Progenitor cell of endocrine pancreas (in vitro differentiated cells): ENCODE measurements around the gene SLC9A3. TPM values are rescaled to one million over a fixed set of nuclear protein-coding genes. Genes with fewer than 3 reads are reported as not detected.

Experiments used
- DNase-seq: peaks from one replicate; pipeline ENCODE4 v3.0.0; 2021; ENCODE audit warnings: low spot score; ENCODE audit not compliant: unreplicated experiment
- H3K27ac Mint-ChIP-seq: 2 replicates; pipeline ENCODE4 v1.8.0; 2021; ENCODE audit warnings: mild to moderate bottlenecking, moderate library complexity, mixed read lengths
- H3K27me3 Mint-ChIP-seq: 2 replicates; pipeline ENCODE4 v1.8.0; 2021; ENCODE audit warnings: mixed read lengths
- H3K36me3 Mint-ChIP-seq: 2 replicates; pipeline ENCODE4 v1.8.0; 2022; ENCODE audit warnings: mixed read lengths; ENCODE audit not compliant: insufficient read depth
- H3K4me1 Mint-ChIP-seq: 2 replicates; pipeline ENCODE4 v1.8.0; 2021; ENCODE audit warnings: low read depth, mixed read lengths
- H3K4me3 Mint-ChIP-seq: 2 replicates; pipeline ENCODE4 v1.8.0; 2021; ENCODE audit warnings: low read depth, mild to moderate bottlenecking, moderate library complexity, mixed read lengths
- H3K9me3 Mint-ChIP-seq: 2 replicates; pipeline ENCODE4 v1.8.0; 2021; ENCODE audit warnings: low read depth, mixed read lengths
- total RNA-seq: library from RNA; stranded (reverse); gene quantifications from 2 replicates; pipeline ENCODE4 v1.2.1, GENCODE V29; 2021
- TF ChIP-seq, protein P1 (sequence below): fragments of 200-600 bp; sonication (generic); IDR thresholded peaks from one replicate; pipeline ENCODE4 v1.5.0; 2021; ENCODE audit warnings: antibody characterized with exemption, mild to moderate bottlenecking; ENCODE audit not compliant: unreplicated experiment

Gene SLC9A3
- total RNA-seq, 1 donor from 2014 or later: 1.7 TPM

GRCh38 chr5:464446-464842 lies 59.8 kb downstream of the SLC9A3 start:
- TF ChIP-seq, protein P1, sequence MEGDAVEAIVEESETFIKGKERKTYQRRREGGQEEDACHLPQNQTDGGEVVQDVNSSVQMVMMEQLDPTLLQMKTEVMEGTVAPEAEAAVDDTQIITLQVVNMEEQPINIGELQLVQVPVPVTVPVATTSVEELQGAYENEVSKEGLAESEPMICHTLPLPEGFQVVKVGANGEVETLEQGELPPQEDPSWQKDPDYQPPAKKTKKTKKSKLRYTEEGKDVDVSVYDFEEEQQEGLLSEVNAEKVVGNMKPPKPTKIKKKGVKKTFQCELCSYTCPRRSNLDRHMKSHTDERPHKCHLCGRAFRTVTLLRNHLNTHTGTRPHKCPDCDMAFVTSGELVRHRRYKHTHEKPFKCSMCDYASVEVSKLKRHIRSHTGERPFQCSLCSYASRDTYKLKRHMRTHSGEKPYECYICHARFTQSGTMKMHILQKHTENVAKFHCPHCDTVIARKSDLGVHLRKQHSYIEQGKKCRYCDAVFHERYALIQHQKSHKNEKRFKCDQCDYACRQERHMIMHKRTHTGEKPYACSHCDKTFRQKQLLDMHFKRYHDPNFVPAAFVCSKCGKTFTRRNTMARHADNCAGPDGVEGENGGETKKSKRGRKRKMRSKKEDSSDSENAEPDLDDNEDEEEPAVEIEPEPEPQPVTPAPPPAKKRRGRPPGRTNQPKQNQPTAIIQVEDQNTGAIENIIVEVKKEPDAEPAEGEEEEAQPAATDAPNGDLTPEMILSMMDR: no peak
- Mint-ChIP-seq H3K27ac (no peak overlapping the region), H3K9me3 (no peaks in the 10 kb centered on the region), H3K36me3 (peaks cover 19% of the 10 kb centered on the region), H3K4me1 (no peaks in the 10 kb centered on the region), H3K4me3 (no peak overlapping the region), H3K27me3 (no peaks in the 10 kb centered on the region)
- DNase-seq: no peak

DNA sequence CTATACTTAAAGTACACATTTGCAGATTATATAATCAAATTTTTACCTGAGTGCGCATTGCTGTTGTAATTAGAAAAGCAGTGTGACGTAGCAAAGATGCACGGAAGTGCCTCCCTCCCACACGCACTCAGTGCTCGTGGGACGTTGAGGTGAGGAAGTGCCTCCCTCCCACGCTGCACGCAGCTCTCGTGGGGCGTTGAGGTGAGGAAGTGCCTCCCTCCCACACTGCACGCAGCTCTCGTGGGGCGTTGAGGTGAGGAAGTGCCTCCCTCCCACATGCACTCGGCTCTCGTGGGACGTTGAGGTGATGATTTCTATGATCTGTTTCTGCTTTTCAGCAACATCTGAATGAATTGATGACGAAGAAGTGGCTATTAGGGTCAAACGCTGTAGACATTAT lies 60.3 kb downstream of the SLC9A3 start:
- no peak for DNase-seq
- Mint-ChIP-seq H3K27ac (no peak overlapping the region), H3K27me3 (no peaks in the 10 kb centered on the region), H3K9me3 (no peaks in the 10 kb centered on the region), H3K4me1 (no peaks in the 10 kb centered on the region), H3K4me3 (no peak overlapping the region), H3K36me3 (peaks cover 20% of the 10 kb centered on the region)
- TF ChIP-seq, protein P1: no peak

DNA sequence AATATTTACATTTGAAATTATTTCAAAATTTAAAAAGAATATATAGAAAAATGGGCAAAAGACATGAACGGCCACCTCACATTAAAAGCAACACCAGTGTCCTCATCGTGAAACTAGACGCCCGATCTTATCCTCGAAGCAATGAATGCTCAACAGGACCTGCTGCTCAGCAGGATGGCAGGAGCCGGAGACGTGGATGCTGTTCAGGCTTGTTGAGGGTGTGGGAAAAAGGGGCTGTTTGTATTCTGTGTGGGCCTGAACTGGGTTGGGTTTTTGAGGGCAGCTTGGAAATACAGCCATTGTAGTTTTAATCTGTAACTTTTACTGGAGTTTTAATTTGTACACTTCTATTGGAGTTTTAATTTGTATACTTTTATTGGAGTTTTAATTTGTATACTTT lies 60.9 kb downstream of the SLC9A3 start:
- H3K4me1 Mint-ChIP-seq: no peaks in the 10 kb centered on the region
- DNase-seq: no peak
- no peaks in the 10 kb centered on the region for H3K9me3 Mint-ChIP-seq
- no peaks in the 10 kb centered on the region for H3K27me3 Mint-ChIP-seq
- H3K4me3 Mint-ChIP-seq: no peak overlapping the region
- TF ChIP-seq, protein P1: no peak
- no peak overlapping the region for H3K27ac Mint-ChIP-seq
- peaks cover 22% of the 10 kb centered on the region for H3K36me3 Mint-ChIP-seq

GRCh38 chr5:462051-462481 lies 62.2 kb downstream of the SLC9A3 start:
- Mint-ChIP-seq H3K4me3 (no peak overlapping the region), H3K27ac (no peak overlapping the region), H3K36me3 (peaks cover 24% of the 10 kb centered on the region), H3K27me3 (no peaks in the 10 kb centered on the region), H3K4me1 (no peaks in the 10 kb centered on the region), H3K9me3 (no peaks in the 10 kb centered on the region)
- TF ChIP-seq, protein P1: no peak
- DNase-seq: no peak

GRCh38 chr5:460273-460625 lies 64.0 kb downstream of the SLC9A3 start:
- DNase-seq: no peak

More at GRCh38 chr5:460273-460625, 64.0 kb downstream of the SLC9A3 start:
- H3K9me3 Mint-ChIP-seq: no peaks in the 10 kb centered on the region
- H3K27me3 Mint-ChIP-seq: no peaks in the 10 kb centered on the region
- no peaks in the 10 kb centered on the region for H3K4me1 Mint-ChIP-seq
- H3K36me3 Mint-ChIP-seq: peaks cover 29% of the 10 kb centered on the region
- H3K4me3 Mint-ChIP-seq: no peak overlapping the region
- H3K27ac Mint-ChIP-seq: no peak overlapping the region
- TF ChIP-seq, protein P1: no peak
